ENCODE data around the gene ANKRD13B.

GRCh38 chr17:29590411-29591145 lies 2.4 kb upstream of the ANKRD13B start:
- no peak for TF ChIP-seq CTCF (IDR thresholded peaks at IDR 0.05)
- no peak for TF ChIP-seq POLR2A (IDR thresholded peaks at IDR 0.05)

All from tibial nerve (tissue), 3 donors.